ENCODE results near the gene ZNF497.

DNA sequence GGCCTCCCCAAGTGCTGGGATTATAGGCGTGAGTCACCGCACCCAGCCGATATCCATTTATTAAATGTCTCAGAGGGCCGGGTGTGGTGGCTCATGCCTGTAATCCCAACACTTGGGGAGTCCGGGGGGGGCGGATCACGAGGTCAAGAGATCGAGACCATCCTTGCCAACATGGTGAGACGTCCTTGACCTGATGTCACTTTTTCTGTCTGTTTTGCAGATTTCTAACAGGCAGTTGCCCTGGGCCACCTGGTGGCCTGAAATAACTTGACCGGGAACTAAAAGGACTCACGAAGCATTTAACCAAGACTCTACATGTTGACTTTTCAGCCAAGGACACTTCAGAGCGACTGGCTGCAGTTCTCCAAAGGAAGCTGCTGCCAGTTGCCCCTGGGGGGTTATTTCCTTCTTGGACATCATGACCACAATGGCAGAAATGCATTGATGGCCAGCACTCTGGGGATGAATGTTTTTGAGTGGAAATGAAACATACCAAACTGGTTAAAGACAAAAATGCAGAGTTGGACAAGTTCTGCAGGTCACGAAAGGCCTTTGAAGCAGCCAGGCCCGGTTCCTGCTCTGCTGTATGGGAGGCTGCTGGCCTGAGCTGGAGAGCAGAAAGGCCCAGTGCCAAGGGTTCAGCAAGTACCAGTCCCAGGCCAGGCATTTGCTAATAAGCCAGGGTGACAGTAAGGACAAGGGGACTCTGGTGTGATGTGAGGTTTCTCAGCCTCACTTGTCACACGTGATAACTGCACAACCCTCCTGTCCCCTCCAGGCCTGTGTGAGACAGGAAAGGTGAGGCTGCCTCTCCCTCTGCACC is 10.0 kb upstream of the ZNF497 start:
- TF ChIP-seq, protein P1, sequence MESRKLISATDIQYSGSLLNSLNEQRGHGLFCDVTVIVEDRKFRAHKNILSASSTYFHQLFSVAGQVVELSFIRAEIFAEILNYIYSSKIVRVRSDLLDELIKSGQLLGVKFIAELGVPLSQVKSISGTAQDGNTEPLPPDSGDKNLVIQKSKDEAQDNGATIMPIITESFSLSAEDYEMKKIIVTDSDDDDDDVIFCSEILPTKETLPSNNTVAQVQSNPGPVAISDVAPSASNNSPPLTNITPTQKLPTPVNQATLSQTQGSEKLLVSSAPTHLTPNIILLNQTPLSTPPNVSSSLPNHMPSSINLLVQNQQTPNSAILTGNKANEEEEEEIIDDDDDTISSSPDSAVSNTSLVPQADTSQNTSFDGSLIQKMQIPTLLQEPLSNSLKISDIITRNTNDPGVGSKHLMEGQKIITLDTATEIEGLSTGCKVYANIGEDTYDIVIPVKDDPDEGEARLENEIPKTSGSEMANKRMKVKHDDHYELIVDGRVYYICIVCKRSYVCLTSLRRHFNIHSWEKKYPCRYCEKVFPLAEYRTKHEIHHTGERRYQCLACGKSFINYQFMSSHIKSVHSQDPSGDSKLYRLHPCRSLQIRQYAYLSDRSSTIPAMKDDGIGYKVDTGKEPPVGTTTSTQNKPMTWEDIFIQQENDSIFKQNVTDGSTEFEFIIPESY (IDR thresholded peaks at IDR 0.05; ENCODE audit: borderline replicate concordance, low read depth), result no peak
- TF ChIP-seq RFX5 (IDR thresholded peaks at IDR 0.05; ENCODE audit: low read length), result no peak
- TF ChIP-seq, protein P2, sequence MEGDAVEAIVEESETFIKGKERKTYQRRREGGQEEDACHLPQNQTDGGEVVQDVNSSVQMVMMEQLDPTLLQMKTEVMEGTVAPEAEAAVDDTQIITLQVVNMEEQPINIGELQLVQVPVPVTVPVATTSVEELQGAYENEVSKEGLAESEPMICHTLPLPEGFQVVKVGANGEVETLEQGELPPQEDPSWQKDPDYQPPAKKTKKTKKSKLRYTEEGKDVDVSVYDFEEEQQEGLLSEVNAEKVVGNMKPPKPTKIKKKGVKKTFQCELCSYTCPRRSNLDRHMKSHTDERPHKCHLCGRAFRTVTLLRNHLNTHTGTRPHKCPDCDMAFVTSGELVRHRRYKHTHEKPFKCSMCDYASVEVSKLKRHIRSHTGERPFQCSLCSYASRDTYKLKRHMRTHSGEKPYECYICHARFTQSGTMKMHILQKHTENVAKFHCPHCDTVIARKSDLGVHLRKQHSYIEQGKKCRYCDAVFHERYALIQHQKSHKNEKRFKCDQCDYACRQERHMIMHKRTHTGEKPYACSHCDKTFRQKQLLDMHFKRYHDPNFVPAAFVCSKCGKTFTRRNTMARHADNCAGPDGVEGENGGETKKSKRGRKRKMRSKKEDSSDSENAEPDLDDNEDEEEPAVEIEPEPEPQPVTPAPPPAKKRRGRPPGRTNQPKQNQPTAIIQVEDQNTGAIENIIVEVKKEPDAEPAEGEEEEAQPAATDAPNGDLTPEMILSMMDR (IDR thresholded peaks at IDR 0.05), result peak; percentile 34; the same call in 1 of the 2 replicates
- no peak for TF ChIP-seq POLR2AphosphoS5 (IDR thresholded peaks at IDR 0.05; ENCODE audit: low read depth, low read length)
- no peak for TF ChIP-seq MXI1 (IDR thresholded peaks at IDR 0.05; ENCODE audit: low read depth, low read length)
- TF ChIP-seq GABPA (IDR thresholded peaks at IDR 0.05; ENCODE audit: low read depth), result no peak
- no peak for TF ChIP-seq YY1 (IDR thresholded peaks at IDR 0.05; ENCODE audit: low read depth)
- TF ChIP-seq GATA2 (CRISPR knock-in tag; IDR thresholded peaks at IDR 0.05), result no peak

Measured in SK-N-SH (cell line).